CD4-positive, CD25-positive, alpha-beta regulatory T cell (primary cell): Measurements from ENCODE around the gene MND1. TPM values are rescaled to one million over a fixed set of nuclear protein-coding genes. Genes with fewer than 3 reads are reported as not detected.

Experiments used
- ATAC-seq, 2 donors: fragments of 150-1000 bp; cut with Tn5 transposase; one replicate each; pipeline ENCODE4 v1.10.0; 2021; ENCODE audit warnings: low read depth in 2 of 2, moderate number of reproducible peaks in 2 of 2, moderate library complexity in 1 of 2
- DNase-seq, 3 donors: peaks; one replicate each; pipeline versions ENCODE4 v3.0.0 to v3.0.0-alpha.2; 2012 to 2022; ENCODE audit warnings: mixed read lengths in 1 of 3
- H3K27ac ChIP-seq: one replicate; pipeline ENCODE4 v1.7.0; 2013; ENCODE audit warnings: mild to moderate bottlenecking, low read length; ENCODE audit not compliant: insufficient read depth, poor library complexity, severe bottlenecking
- H3K27me3 ChIP-seq: one replicate; pipeline ENCODE4 v1.7.0; 2013; ENCODE audit warnings: low read length; ENCODE audit not compliant: control insufficient read depth, insufficient read depth
- H3K36me3 ChIP-seq: one replicate; pipeline ENCODE4 v1.7.0; 2013; ENCODE audit warnings: mild to moderate bottlenecking, low read length, moderate library complexity; ENCODE audit not compliant: control insufficient read depth, insufficient read depth
- H3K4me1 ChIP-seq: 2 replicates; pipeline ENCODE4 v1.7.0; 2013; ENCODE audit warnings: mild to moderate bottlenecking, low read length; ENCODE audit not compliant: insufficient read depth, control insufficient read depth, poor library complexity, severe bottlenecking
- H3K4me3 ChIP-seq: one replicate; pipeline ENCODE4 v1.7.0; 2013; ENCODE audit warnings: low read depth, mild to moderate bottlenecking, low read length, moderate library complexity
- H3K9me3 ChIP-seq, 2 experiments: 1 replicate in 1 of 2; 2 replicates in 1 of 2; pipeline ENCODE4 v1.7.0; 2013; ENCODE audit warnings: low read length in 2 of 2, mild to moderate bottlenecking in 1 of 2, moderate library complexity in 1 of 2; ENCODE audit not compliant: control insufficient read depth in 2 of 2
- H3K27ac Mint-ChIP-seq, 3 donors: one replicate each; pipeline ENCODE4 v1.8.0; 2020 to 2022; ENCODE audit warnings: mild to moderate bottlenecking in 3 of 3, mixed read lengths in 3 of 3, moderate library complexity in 2 of 3
- H3K27me3 Mint-ChIP-seq: one replicate; pipeline ENCODE4 v1.8.0; 2022; ENCODE audit warnings: mild to moderate bottlenecking, mixed read lengths
- H3K36me3 Mint-ChIP-seq: one replicate; pipeline ENCODE4 v1.8.0; 2020; ENCODE audit warnings: mixed read lengths
- H3K4me1 Mint-ChIP-seq, 4 donors: one replicate each; pipeline ENCODE4 v1.8.0; 2020 to 2022; ENCODE audit warnings: mixed read lengths in 4 of 4, mild to moderate bottlenecking in 1 of 4
- H3K4me3 Mint-ChIP-seq, 4 donors: one replicate each; pipeline ENCODE4 v1.8.0; 2020 to 2022; ENCODE audit warnings: mild to moderate bottlenecking in 4 of 4, mixed read lengths in 4 of 4, moderate library complexity in 3 of 4
- H3K9me3 Mint-ChIP-seq, 7 donors: one replicate each; pipeline ENCODE4 v1.8.0; 2020 to 2022; ENCODE audit warnings: mixed read lengths in 7 of 7, mild to moderate bottlenecking in 3 of 7, moderate library complexity in 2 of 7
- polyA plus RNA-seq, 4 donors: library from polyadenylated mRNA; unstranded; fragments of 300-500 nt; fragmentation: Illumina TruSeq; gene quantifications; one replicate each; pipeline ENCODE4 v1.2.3, GENCODE V29; 2021
- total RNA-seq: library from RNA; stranded (reverse); gene quantifications from one replicate; pipeline ENCODE4 v1.2.3, GENCODE V29; 2022

The MND1 gene
- total and polyA plus RNA-seq, 5 donors from 2014 or later = 0.38 to 1.1 (median 0.79) TPM; not detected in 1

DNA sequence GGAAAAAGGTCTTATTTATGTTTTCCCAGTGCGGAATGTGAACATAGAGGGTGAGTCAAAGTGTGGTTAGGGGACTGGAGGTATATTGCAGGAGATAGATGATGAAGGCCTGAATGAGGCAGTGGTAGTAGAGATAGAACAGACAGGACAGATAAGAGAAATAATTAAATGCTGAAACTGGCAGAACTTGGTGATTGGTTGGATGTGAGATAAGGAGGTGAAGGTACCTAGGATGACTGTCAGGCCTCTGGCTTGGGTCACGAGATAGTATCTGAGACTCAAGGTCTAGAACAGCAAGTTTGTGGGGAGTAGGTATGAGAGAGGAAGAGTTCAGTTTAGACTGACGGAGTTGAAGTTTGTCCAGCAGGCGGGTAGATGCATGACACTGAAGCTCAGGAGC is 3.5 kb downstream of the MND1 start:
- H3K27me3 ChIP-seq = no peaks in the 10 kb centered on the region
- peak overlapping the region in 2 of 4 donors; percentile 1 to 33 for H3K4me3 Mint-ChIP-seq
- H3K9me3 ChIP-seq = no peaks in the 10 kb centered on the region
- peaks cover 9 to 46% (median 24%) of the 10 kb centered on the region in 4 donors for H3K4me1 Mint-ChIP-seq
- H3K36me3 Mint-ChIP-seq = no peaks in the 10 kb centered on the region
- no peak overlapping the region for H3K4me3 ChIP-seq
- peaks cover 14% of the 10 kb centered on the region for H3K4me1 ChIP-seq
- no peak overlapping the region for H3K27ac ChIP-seq
- H3K9me3 Mint-ChIP-seq = no peaks in the 10 kb centered on the region
- peak overlapping the region in 2 of 3 donors; percentile 13 to 21 for H3K27ac Mint-ChIP-seq
- peaks cover 5% of the 10 kb centered on the region for H3K27me3 Mint-ChIP-seq
- peak in 1 of 3 donors; percentile 32 for DNase-seq
- no peaks in the 10 kb centered on the region for H3K36me3 ChIP-seq
- no peak for ATAC-seq

GRCh38 chr4:153349206-153349805 is 4.8 kb downstream of the MND1 start:
- Mint-ChIP-seq H3K9me3 (no peaks in the 10 kb centered on the region), H3K27ac (peak overlapping the region in 1 of 3 donors; percentile 23), H3K36me3 (no peaks in the 10 kb centered on the region), H3K27me3 (peaks cover 5% of the 10 kb centered on the region), H3K4me1 (peaks cover 9 to 56% (median 23%) of the 10 kb centered on the region in 4 donors), H3K4me3 (peak overlapping the region in 1 of 4 donors; percentile 10)
- Histone ChIP-seq H3K4me1 (peaks cover 10% of the 10 kb centered on the region), H3K27ac (no peak overlapping the region), H3K9me3 (no peaks in the 10 kb centered on the region), H3K36me3 (no peaks in the 10 kb centered on the region), H3K27me3 (no peaks in the 10 kb centered on the region), H3K4me3 (no peak overlapping the region)
- ATAC-seq = no peak
- DNase-seq = no peak

DNA sequence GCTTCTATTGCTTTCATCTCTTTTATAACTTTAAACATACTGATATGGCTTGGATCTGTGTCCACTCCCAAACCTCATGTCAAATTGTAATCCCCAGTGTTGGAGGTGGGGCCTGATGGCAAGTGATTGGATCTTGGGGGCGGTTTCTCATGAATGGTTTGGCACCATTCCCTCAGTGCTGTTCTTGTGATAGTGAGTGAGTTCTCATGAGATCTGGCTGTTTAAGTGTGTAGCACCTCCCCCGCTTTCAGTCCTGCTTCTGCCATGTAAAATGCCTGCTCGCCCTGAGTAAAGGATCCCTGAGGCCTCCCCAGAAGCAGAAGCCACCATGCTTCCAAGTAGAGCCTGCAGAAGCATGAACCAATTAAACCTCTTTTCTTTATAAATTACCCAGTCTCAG is 17.7 kb downstream of the MND1 start:
- peaks cover 0 to 1% (median 0%) of the 10 kb centered on the region in 7 donors for H3K9me3 Mint-ChIP-seq
- DNase-seq = no peak
- ATAC-seq = no peak
- peaks cover 6 to 15% (median 8%) of the 10 kb centered on the region in 4 donors for H3K4me1 Mint-ChIP-seq
- Histone ChIP-seq H3K27me3 (no peaks in the 10 kb centered on the region), H3K36me3 (no peaks in the 10 kb centered on the region), H3K4me3 (no peak overlapping the region), H3K27ac (no peak overlapping the region), H3K4me1 (no peaks in the 10 kb centered on the region), H3K9me3 (no peaks in the 10 kb centered on the region)
- no peak overlapping the region for H3K27ac Mint-ChIP-seq
- H3K27me3 Mint-ChIP-seq = no peaks in the 10 kb centered on the region
- H3K4me3 Mint-ChIP-seq = no peak overlapping the region
- H3K36me3 Mint-ChIP-seq = no peaks in the 10 kb centered on the region

- DNase-seq = no peak
- H3K4me3 Mint-ChIP-seq = no peak overlapping the region
- H3K9me3 Mint-ChIP-seq = peaks cover 0 to 1% (median 0%) of the 10 kb centered on the region in 7 donors
- Histone ChIP-seq H3K4me3 (no peak overlapping the region), H3K27me3 (no peaks in the 10 kb centered on the region), H3K27ac (no peak overlapping the region), H3K36me3 (no peaks in the 10 kb centered on the region), H3K4me1 (no peaks in the 10 kb centered on the region), H3K9me3 (no peaks in the 10 kb centered on the region)
- no peaks in the 10 kb centered on the region for H3K27me3 Mint-ChIP-seq
- no peak overlapping the region for H3K27ac Mint-ChIP-seq
- peaks cover 0 to 10% (median 4%) of the 10 kb centered on the region in 4 donors for H3K4me1 Mint-ChIP-seq
- no peaks in the 10 kb centered on the region for H3K36me3 Mint-ChIP-seq
- no peak for ATAC-seq
Measured at GRCh38 chr4:153364061-153364460, 19.6 kb downstream of the MND1 start.

GRCh38 chr4:153365003-153365402 is 20.5 kb downstream of the MND1 start:
- H3K9me3 Mint-ChIP-seq = peaks cover 0 to 1% (median 0%) of the 10 kb centered on the region in 7 donors
- no peak overlapping the region for H3K4me3 Mint-ChIP-seq

DNA sequence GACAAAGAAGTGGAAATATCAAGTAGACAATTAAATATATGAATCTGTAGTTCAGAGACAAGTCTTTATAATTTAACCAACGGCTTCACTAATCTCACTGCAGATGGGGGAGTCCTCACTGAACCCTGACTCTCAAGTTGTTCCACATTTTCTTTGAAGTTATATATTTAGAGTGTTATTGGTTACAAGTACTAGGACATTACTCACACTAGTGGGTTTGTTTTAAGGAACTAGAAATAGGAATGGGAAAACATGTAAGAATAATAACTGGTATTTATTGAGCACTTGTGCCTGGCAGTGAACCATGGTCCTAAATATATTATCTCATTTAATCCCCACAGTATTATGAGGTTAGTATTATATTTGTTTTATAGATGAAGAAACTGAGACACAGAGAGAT is 22.0 kb downstream of the MND1 start:
- H3K36me3 ChIP-seq = no peaks in the 10 kb centered on the region
- H3K9me3 ChIP-seq = no peaks in the 10 kb centered on the region
- Mint-ChIP-seq H3K27me3 (no peaks in the 10 kb centered on the region), H3K4me3 (no peak overlapping the region), H3K9me3 (peaks cover 0 to 3% (median 0%) of the 10 kb centered on the region in 7 donors), H3K27ac (no peak overlapping the region), H3K4me1 (peaks cover 0 to 10% (median 2%) of the 10 kb centered on the region in 4 donors), H3K36me3 (no peaks in the 10 kb centered on the region)
- H3K27me3 ChIP-seq = no peaks in the 10 kb centered on the region
- H3K4me3 ChIP-seq = no peak overlapping the region
- no peaks in the 10 kb centered on the region for H3K4me1 ChIP-seq
- DNase-seq (no peak), ATAC-seq (no peak)
- no peak overlapping the region for H3K27ac ChIP-seq

More at GRCh38 chr4:153365003-153365402, 20.5 kb downstream of the MND1 start:
- Histone ChIP-seq H3K36me3 (no peaks in the 10 kb centered on the region), H3K4me1 (no peaks in the 10 kb centered on the region), H3K27ac (no peak overlapping the region), H3K9me3 (no peaks in the 10 kb centered on the region), H3K27me3 (no peaks in the 10 kb centered on the region), H3K4me3 (no peak overlapping the region)
- ATAC-seq (no peak), DNase-seq (peak in 1 of 3 donors; percentile 16)
- no peaks in the 10 kb centered on the region for H3K27me3 Mint-ChIP-seq
- peaks cover 0 to 10% (median 2%) of the 10 kb centered on the region in 4 donors for H3K4me1 Mint-ChIP-seq
- H3K27ac Mint-ChIP-seq = peak overlapping the region in 1 of 3 donors; percentile 32
- H3K36me3 Mint-ChIP-seq = no peaks in the 10 kb centered on the region

DNA sequence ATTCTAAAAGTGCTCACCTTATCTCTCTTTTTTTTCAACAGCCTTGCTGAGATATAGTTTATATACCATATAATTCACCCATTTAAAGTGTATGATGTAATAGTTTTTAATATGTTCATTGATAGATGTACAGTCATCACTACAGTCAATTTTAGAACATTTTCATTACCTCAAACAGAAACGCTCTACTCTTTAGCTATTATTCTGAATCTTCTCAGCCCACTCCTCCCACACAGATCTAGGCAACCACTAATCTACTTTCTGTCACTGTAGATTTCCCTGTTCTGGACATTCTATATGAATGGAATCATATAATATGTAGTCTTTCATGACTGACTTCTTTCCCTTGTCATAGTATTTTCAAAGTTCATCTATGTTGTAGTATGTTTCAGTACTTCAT is 22.6 kb downstream of the MND1 start:
- Histone ChIP-seq H3K4me3 (no peak overlapping the region), H3K27ac (no peak overlapping the region), H3K36me3 (no peaks in the 10 kb centered on the region), H3K9me3 (no peaks in the 10 kb centered on the region), H3K4me1 (no peaks in the 10 kb centered on the region), H3K27me3 (no peaks in the 10 kb centered on the region)
- no peaks in the 10 kb centered on the region for H3K36me3 Mint-ChIP-seq
- no peak overlapping the region for H3K27ac Mint-ChIP-seq
- H3K27me3 Mint-ChIP-seq = no peaks in the 10 kb centered on the region
- H3K9me3 Mint-ChIP-seq = peaks cover 0 to 3% (median 0%) of the 10 kb centered on the region in 7 donors
- no peak for ATAC-seq
- peaks cover 0 to 14% (median 6%) of the 10 kb centered on the region in 4 donors for H3K4me1 Mint-ChIP-seq
- H3K4me3 Mint-ChIP-seq = no peak overlapping the region
- DNase-seq = no peak

DNA sequence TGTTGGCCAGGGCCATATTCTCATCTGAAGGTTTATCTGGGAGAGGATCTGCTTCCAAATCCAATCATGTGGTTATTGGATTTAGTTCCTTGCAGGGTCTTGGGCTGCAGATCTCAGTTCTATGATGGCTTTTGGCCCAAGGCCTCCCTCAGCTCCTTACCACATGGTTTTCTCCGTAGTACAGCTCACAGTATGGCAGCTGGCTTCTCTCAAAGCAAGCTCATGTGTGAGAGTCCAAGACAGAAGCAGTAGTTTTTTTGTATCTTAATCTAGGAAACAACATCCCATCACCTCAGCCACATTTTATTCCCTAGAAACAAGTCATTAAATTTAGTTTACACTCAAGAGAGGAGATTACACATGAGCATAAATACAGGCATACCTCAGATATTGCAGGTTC is 24.5 kb downstream of the MND1 start:
- no peaks in the 10 kb centered on the region for H3K36me3 ChIP-seq
- DNase-seq (no peak), ATAC-seq (no peak)
- H3K27me3 ChIP-seq = no peaks in the 10 kb centered on the region
- Mint-ChIP-seq H3K4me1 (peaks cover 0 to 14% (median 6%) of the 10 kb centered on the region in 4 donors), H3K9me3 (peaks cover 0 to 6% (median 3%) of the 10 kb centered on the region in 7 donors), H3K36me3 (no peaks in the 10 kb centered on the region), H3K4me3 (no peak overlapping the region), H3K27me3 (no peaks in the 10 kb centered on the region), H3K27ac (no peak overlapping the region)
- H3K27ac ChIP-seq = no peak overlapping the region
- no peaks in the 10 kb centered on the region for H3K4me1 ChIP-seq
- H3K4me3 ChIP-seq = no peak overlapping the region
- H3K9me3 ChIP-seq = peaks cover 0 to 5% of the 10 kb centered on the region in 2 experiments
